Measurements from ENCODE around the gene STK32B.

GRCh38 chr4:5283837-5284236 lies 232.6 kb downstream of the STK32B start:
- TF ChIP-seq POLR2A (IDR thresholded peaks at IDR 0.05) (no peak), CTCF (IDR thresholded peaks at IDR 0.05) (no peak)
